OCI-LY1 (cell line): ENCODE measurements around the gene PLEKHD1.

Experiments
- CTCF ChIP-seq: fragments of 200-600 bp; sonication (generic), shearing (Covaris generic); IDR thresholded peaks from 2 replicates; pipeline ENCODE4 v1.5.1; 2017; ENCODE audit warnings: mild to moderate bottlenecking, antibody characterized with exemption, low read length, moderate library complexity, mixed read lengths
- EZH2 ChIP-seq: fragments of 200-600 bp; sonication (generic), shearing (Covaris generic); IDR thresholded peaks from 2 replicates; pipeline ENCODE4 v1.8.0; 2017; ENCODE audit warnings: borderline replicate concordance, mixed run types, mild to moderate bottlenecking, antibody characterized with exemption, low read length, moderate library complexity, mixed read lengths

GRCh38 chr14:69475194-69475818, 9.2 kb upstream of the PLEKHD1 start:
- TF ChIP-seq CTCF (peak; percentile 64), EZH2 (no peak)
